HCT116 (cell line): ENCODE measurements around the gene EHD4. TPM values are rescaled to one million over a fixed set of nuclear protein-coding genes. Genes with fewer than 3 reads are reported as not detected.

Experiments used
- ATAC-seq: fragments of 200-7000 bp; cut with Tn5 transposase; 2 replicates; pipeline ENCODE4 v1.9.1; 2020; ENCODE audit warnings: mild to moderate bottlenecking, moderate library complexity
- BruUV-seq: library from RNA; stranded (reverse); fragments of 400-500 nt; replicated peaks from 2 replicates; lab custom pipeline; 2021; lab: Mats Ljungman, UMichigan
- CTCF ChIA-PET: fragments of 300-600 bp; sonication (Branson Sonifier 250); formaldehyde crosslinking; loops from one replicate; lab custom pipeline; 2021; ENCODE audit warnings: antibody characterized with exemption; lab: Charles Lee
- POLR2A ChIA-PET: fragments of 300-600, 350-600 bp; sonication (Branson Sonifier 250); formaldehyde crosslinking; loops from one replicate; lab custom pipeline; 2021; ENCODE audit warnings: antibody characterized with exemption; lab: Charles Lee
- RAD21 ChIA-PET, 2 experiments: fragments of 300-600 bp; sonication (Branson Sonifier 250); formaldehyde crosslinking; loops; one replicate each; lab custom pipeline; 2023; ENCODE audit warnings: low total read pairs in 2 of 2; ENCODE audit not compliant: uncharacterized antibody in 2 of 2, unreplicated experiment in 2 of 2, low non-redundant PET in 1 of 2; lab: Charles Lee
- DNase-seq: peaks from one replicate; pipeline ENCODE4 v3.0.0-alpha.2; 2010; ENCODE audit warnings: low read depth, low spot score
- H2AFZ ChIP-seq: fragments of 200-600 bp; shearing (Covaris generic), sonication (generic); 2 replicates; pipeline ENCODE4 v1.6.1; 2017; ENCODE audit warnings: low read depth, mixed run types, mixed read lengths, antibody characterized with exemption, low read length; ENCODE audit not compliant: poor library complexity, severe bottlenecking
- H3K27ac ChIP-seq: 2 replicates; pipeline ENCODE4 v1.5.1; 2012; ENCODE audit warnings: low read depth, low read length
- H3K27me3 ChIP-seq: fragments of 200-600 bp; sonication (generic); 2 replicates; pipeline ENCODE4 v1.6.1; 2016; ENCODE audit warnings: mixed run types, low read length, mixed read lengths; ENCODE audit not compliant: insufficient read depth
- H3K36me3 ChIP-seq, 2 experiments: fragments of 200-500 bp in 1 of 2; fragments of 200-600 bp in 1 of 2; sonication (Bioruptor generic) in 1 of 2; sonication (generic) in 1 of 2; 2 replicates each; pipeline versions ENCODE4 v1.5.1 to v1.6.1; 2014 to 2016; ENCODE audit warnings: low read length in 2 of 2, inconsistent platforms in 1 of 2, mixed read lengths in 1 of 2, mixed run types in 1 of 2; ENCODE audit not compliant: insufficient read depth in 2 of 2, control insufficient read depth in 1 of 2
- H3K4me1 ChIP-seq, 2 experiments: fragments of 200-600 bp in 1 of 2; sonication (generic) in 1 of 2; 2 replicates each; pipeline versions ENCODE4 v1.5.1 to v1.6.1; 2012 to 2017; ENCODE audit warnings: low read length in 2 of 2, inconsistent platforms in 1 of 2, mild to moderate bottlenecking in 1 of 2, mixed read lengths in 1 of 2, mixed run types in 1 of 2, moderate library complexity in 1 of 2; ENCODE audit not compliant: insufficient read depth in 2 of 2, control insufficient read depth in 1 of 2
- H3K4me2 ChIP-seq: fragments of 200-600 bp; sonication (generic); 2 replicates; pipeline ENCODE4 v1.6.1; 2017; ENCODE audit warnings: mixed run types, low read length, mixed read lengths
- H3K4me3 ChIP-seq, 2 experiments: fragments of 200-600 bp in 1 of 2; sonication (generic) in 1 of 2; replicated peaks in 1 of 2; 2 replicates each; pipeline ENCODE4 v1.5.1; 2011 to 2016; ENCODE audit warnings: low read length in 2 of 2, control low read depth in 1 of 2, low read depth in 1 of 2, mild to moderate bottlenecking in 1 of 2, mixed read lengths in 1 of 2, mixed run types in 1 of 2
- H3K79me2 ChIP-seq: fragments of 200-600 bp; sonication (generic); 2 replicates; pipeline ENCODE4 v1.6.1; 2017; ENCODE audit warnings: mild to moderate bottlenecking, mixed run types, low read length, moderate library complexity, mixed read lengths; ENCODE audit not compliant: insufficient read depth
- H3K9ac ChIP-seq: fragments of 200-600 bp; sonication (generic); 2 replicates; pipeline ENCODE4 v1.6.1; 2016; ENCODE audit warnings: low read length, mixed read lengths
- H3K9me2 ChIP-seq: fragments of 200-600 bp; sonication (generic), shearing (Covaris generic); 2 replicates; pipeline ENCODE4 v1.6.1; 2017; ENCODE audit warnings: mixed run types, mild to moderate bottlenecking, moderate library complexity; ENCODE audit not compliant: insufficient read depth
- H3K9me3 ChIP-seq, 2 experiments: fragments of 200-500 bp in 1 of 2; fragments of 200-600 bp in 1 of 2; sonication (Bioruptor generic) in 1 of 2; sonication (generic) in 1 of 2; 2 replicates each; pipeline ENCODE4 v1.6.1; 2014 to 2017; ENCODE audit warnings: low read length in 2 of 2, mixed read lengths in 2 of 2, inconsistent platforms in 1 of 2, low read depth in 1 of 2, mild to moderate bottlenecking in 1 of 2, mixed run types in 1 of 2, moderate library complexity in 1 of 2; ENCODE audit not compliant: control insufficient read depth in 1 of 2, insufficient read depth in 1 of 2
- H4K20me1 ChIP-seq: fragments of 200-600 bp; sonication (generic), shearing (Covaris generic); 2 replicates; pipeline ENCODE4 v1.6.1; 2017; ENCODE audit warnings: mixed run types, mild to moderate bottlenecking, moderate library complexity; ENCODE audit not compliant: insufficient read depth
- CBX3 ChIP-seq: IDR thresholded peaks from 2 replicates; pipeline ENCODE4 v1.6.1; 2012; ENCODE audit warnings: low read depth
- CEBPB ChIP-seq: IDR thresholded peaks from 2 replicates; pipeline ENCODE4 v1.6.1; 2012; ENCODE audit warnings: low read depth
- ELF1 ChIP-seq: IDR thresholded peaks from 2 replicates; pipeline ENCODE4 v1.6.1; 2012; ENCODE audit warnings: low read depth, borderline replicate concordance
- EZH2 ChIP-seq: fragments of 200-600 bp; sonication (generic); IDR thresholded peaks from 2 replicates; pipeline ENCODE4 v1.6.1; 2017; ENCODE audit warnings: antibody characterized with exemption, mixed run types
- EZH2phosphoT487 ChIP-seq: fragments of 200-600 bp; IDR thresholded peaks from 2 replicates; pipeline ENCODE4 v1.6.1; 2018; ENCODE audit warnings: antibody characterized with exemption, borderline replicate concordance
- FOSL1 ChIP-seq: IDR thresholded peaks from 2 replicates; pipeline ENCODE4 v1.6.1; 2012; ENCODE audit warnings: low read depth
- JUND ChIP-seq: IDR thresholded peaks from 2 replicates; pipeline ENCODE4 v1.6.1; 2012
- POLR2A ChIP-seq: IDR thresholded peaks from 2 replicates; pipeline ENCODE4 v1.7.0; 2011; ENCODE audit warnings: borderline replicate concordance; ENCODE audit not compliant: insufficient read depth, insufficient read length; ENCODE audit errors: extremely low read depth
- POLR2AphosphoS5 ChIP-seq: IDR thresholded peaks from 2 replicates; pipeline ENCODE4 v1.6.1; 2011; ENCODE audit warnings: mild to moderate bottlenecking, low read depth, low read length, moderate library complexity
- SP1 ChIP-seq: IDR thresholded peaks from 2 replicates; pipeline ENCODE4 v1.6.1; 2012; ENCODE audit warnings: low read depth
- SRF ChIP-seq: IDR thresholded peaks from 2 replicates; pipeline ENCODE4 v1.6.1; 2012; ENCODE audit warnings: low read depth
- TCF7L2 ChIP-seq: IDR thresholded peaks from 2 replicates; pipeline ENCODE4 v1.7.0; 2011; ENCODE audit warnings: borderline replicate concordance, inconsistent platforms; ENCODE audit not compliant: insufficient read depth, insufficient read length; ENCODE audit errors: extremely low read depth
- YY1 ChIP-seq: IDR thresholded peaks from 2 replicates; pipeline ENCODE4 v1.6.1; 2011; ENCODE audit warnings: low read length, low read depth, moderate library complexity, mild to moderate bottlenecking; ENCODE audit not compliant: insufficient replicate concordance; ENCODE audit errors: extremely low read depth
- ZFX ChIP-seq: fragments of 450-650 bp; IDR thresholded peaks from 2 replicates; pipeline ENCODE4 v1.6.1; 2017
- intact Hi-C: fragments of 100-400 bp; cut with micrococcal nuclease; formaldehyde crosslinking; loops from 2 replicates; pipeline ENCODE4 v1.10.0; 2022
- total RNA-seq: library from RNA; stranded (reverse); gene quantifications from one replicate; pipeline ENCODE4 v1.2.1, GENCODE V29; 2021; ENCODE audit not compliant: unreplicated experiment
- TF ChIP-seq, protein P1 (sequence below): IDR thresholded peaks from 2 replicates; pipeline ENCODE4 v1.6.1; 2012
- TF ChIP-seq, protein P2 (sequence below): IDR thresholded peaks from 2 replicates; pipeline ENCODE4 v1.6.1; 2012

EHD4 gene
- total RNA-seq, 1 experiment from 2014 or later = 28.0 TPM

DNA sequence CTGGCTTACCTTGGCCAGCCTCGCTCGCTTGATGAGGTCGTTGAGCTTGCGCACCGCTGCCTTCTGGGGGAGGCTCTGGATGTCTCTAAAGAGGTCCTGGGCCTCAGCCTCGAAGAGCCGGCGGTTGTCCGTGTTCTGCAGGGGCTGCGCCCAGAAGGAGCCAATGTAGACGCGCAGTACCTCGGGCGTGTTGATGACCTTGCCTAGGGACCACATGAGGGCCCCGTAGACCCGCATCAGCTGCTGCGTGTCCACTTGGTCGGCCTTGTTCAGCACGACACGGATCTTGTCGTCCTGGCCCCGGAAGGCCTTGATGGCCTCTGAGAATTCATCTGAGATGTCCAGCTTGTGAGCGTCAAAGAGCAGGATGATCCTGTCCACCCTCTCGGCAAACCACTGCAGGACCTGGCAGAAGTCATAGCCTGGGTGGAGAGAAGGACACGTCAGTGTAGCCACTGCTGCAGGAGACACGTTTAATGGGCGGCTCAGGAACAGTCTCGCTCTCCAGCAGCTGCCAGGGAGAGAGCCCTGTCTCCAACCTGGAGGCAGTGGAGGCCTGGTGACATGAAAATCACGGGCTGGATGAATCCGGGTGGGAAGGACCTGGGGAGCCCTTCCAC, 53.0 kb downstream of the EHD4 start:
- DNase-seq (no peak), ATAC-seq (no peak)
- Histone ChIP-seq H3K9me3 (no peaks in the 10 kb centered on the region), H2AFZ (no peak overlapping the region), H3K27ac (no peak overlapping the region), H3K36me3 (peaks cover 2 to 29% of the 10 kb centered on the region in 2 experiments; a peak in 1 of 4 replicates), H3K9ac (no peak overlapping the region), H3K9me2 (no peaks in the 10 kb centered on the region), H4K20me1 (no peaks in the 10 kb centered on the region), H3K4me1 (peaks cover 11 to 26% of the 10 kb centered on the region in 2 experiments), H3K79me2 (peaks cover 23% of the 10 kb centered on the region; the same call in 1 of the 2 replicates), H3K4me3 (no peak overlapping the region), H3K27me3 (no peaks in the 10 kb centered on the region), H3K4me2 (no peak overlapping the region)
- no peak for TF ChIP-seq EZH2phosphoT487
- TF ChIP-seq FOSL1 = no peak
- TF ChIP-seq SP1 = no peak
- no peak for TF ChIP-seq CBX3
- TF ChIP-seq YY1 = no peak
- no peak for TF ChIP-seq POLR2AphosphoS5
- TF ChIP-seq CEBPB = no peak
- no peak for TF ChIP-seq JUND
- no peak for TF ChIP-seq ZFX
- no peak for TF ChIP-seq SRF
- TF ChIP-seq, protein P1, sequence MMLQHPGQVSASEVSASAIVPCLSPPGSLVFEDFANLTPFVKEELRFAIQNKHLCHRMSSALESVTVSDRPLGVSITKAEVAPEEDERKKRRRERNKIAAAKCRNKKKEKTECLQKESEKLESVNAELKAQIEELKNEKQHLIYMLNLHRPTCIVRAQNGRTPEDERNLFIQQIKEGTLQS = no peak
- TF ChIP-seq POLR2A = no peak
- TF ChIP-seq TCF7L2 = no peak
- TF ChIP-seq, protein P2, sequence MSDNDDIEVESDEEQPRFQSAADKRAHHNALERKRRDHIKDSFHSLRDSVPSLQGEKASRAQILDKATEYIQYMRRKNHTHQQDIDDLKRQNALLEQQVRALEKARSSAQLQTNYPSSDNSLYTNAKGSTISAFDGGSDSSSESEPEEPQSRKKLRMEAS = no peak
- no peak for TF ChIP-seq ELF1
- no peak for TF ChIP-seq EZH2
- intact Hi-C loops = no loop called here
- ChIA-PET CTCF (no interaction called here), RAD21 (no interaction called here), POLR2A (interaction anchor here (1.1 kb wide), 1 partner anchor 16 kb away, joined by 3 read pairs; no protein-coding TSS in a partner anchor)
- no TSS peak for BruUV-seq
